GM12873 (cell line): ENCODE results near the gene ARF3.

Experiments
- TF ChIP-seq, protein P1 (sequence below): IDR thresholded peaks from 2 replicates; pipeline ENCODE4 v1.5.1; 2012; ENCODE audit warnings: low read depth, mild to moderate bottlenecking, moderate library complexity, low read length, control low read depth; ENCODE audit not compliant: insufficient read depth; ENCODE audit errors: missing control alignments

Gene ARF3

GRCh38 chr12:48910196-48910595 is 47.1 kb downstream of the ARF3 start:
- TF ChIP-seq, protein P1, sequence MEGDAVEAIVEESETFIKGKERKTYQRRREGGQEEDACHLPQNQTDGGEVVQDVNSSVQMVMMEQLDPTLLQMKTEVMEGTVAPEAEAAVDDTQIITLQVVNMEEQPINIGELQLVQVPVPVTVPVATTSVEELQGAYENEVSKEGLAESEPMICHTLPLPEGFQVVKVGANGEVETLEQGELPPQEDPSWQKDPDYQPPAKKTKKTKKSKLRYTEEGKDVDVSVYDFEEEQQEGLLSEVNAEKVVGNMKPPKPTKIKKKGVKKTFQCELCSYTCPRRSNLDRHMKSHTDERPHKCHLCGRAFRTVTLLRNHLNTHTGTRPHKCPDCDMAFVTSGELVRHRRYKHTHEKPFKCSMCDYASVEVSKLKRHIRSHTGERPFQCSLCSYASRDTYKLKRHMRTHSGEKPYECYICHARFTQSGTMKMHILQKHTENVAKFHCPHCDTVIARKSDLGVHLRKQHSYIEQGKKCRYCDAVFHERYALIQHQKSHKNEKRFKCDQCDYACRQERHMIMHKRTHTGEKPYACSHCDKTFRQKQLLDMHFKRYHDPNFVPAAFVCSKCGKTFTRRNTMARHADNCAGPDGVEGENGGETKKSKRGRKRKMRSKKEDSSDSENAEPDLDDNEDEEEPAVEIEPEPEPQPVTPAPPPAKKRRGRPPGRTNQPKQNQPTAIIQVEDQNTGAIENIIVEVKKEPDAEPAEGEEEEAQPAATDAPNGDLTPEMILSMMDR, result no peak

- TF ChIP-seq, protein P1, result no peak
Measured at GRCh38 chr12:48907245-48907644, 50.0 kb downstream of the ARF3 start.

DNA sequence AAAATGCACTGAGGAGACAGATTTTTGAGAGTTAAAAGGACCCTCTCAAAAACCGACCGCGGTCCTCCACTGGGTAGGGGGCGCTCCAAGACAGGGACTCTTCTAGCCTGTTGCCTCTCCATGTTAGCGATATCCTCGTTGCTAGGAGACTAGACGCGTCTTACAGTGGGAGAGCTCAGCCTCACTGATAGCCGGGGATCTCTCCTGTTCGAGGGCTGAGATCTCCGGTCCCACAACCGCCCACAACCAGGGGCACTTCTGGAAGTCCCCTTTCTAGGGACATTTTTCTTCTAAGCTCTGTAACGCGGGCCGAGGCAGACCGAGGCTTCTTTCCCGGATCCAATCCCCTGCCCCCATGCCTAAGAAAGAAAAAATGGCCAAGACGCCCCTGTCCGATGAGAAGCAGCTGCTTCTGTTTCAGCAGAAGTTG is 53.3 kb downstream of the ARF3 start:
- TF ChIP-seq, protein P1, result peak; percentile 75

GRCh38 chr12:48903363-48903981 is 53.8 kb downstream of the ARF3 start:
- TF ChIP-seq, protein P1, result no peak

DNA sequence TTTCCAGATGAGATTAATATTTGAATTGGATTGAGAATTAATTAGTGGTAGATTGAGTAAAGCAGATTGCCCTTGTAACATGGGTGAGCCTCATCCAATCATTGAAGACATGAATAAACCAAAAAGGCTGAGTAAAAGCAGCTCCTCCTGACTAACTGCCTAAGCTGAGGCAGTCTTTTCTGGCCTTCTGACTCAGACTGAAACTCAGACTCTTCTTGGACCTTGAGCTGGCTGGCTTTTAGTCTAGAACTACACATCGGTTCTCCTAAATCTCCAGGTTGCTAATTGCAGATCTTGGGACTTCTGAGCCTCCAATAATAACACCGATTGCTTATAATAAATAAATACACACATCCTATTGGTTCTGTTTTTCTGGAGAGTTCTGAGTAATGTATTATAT is 56.0 kb downstream of the ARF3 start:
- TF ChIP-seq, protein P1, result no peak

DNA sequence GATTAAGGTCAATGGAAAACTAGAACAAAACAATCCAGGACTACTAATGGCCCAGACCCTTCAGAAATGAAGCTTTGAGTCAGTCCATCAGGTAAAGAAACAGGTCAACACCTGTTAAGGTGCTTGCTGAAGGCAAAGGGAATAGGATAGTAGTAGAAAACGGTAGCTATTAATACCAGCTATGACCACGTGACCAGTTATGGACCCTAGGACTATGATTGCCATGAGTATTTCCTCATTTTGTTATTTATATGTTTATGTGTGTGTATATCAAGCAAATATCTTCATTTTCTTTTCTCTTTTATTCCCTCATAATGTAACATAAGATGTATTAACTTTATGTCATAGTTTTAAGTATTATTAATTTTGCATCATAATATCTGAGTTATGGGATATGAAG is 57.6 kb downstream of the ARF3 start:
- TF ChIP-seq, protein P1, result no peak

DNA sequence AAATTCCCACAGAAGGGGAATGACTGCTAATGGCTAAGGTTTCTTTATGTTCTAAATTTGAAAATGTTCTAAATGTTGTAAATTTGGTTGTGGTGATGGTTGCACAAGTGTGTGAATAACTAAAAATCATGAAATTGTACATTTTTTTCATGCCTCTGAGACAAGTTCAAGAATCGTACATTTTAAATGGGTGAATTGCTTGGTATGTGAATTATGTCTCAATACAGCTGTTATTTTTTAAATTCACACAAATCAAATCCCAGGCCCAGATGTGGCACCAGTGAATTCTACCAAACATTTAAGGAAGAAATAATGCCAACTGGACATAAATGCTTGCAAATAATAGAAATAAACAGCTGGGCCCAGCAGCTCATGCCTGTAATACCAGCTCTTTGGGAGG is 63.0 kb downstream of the ARF3 start:
- TF ChIP-seq, protein P1, result no peak
